ENCODE measurements around the gene PPP1CA.
"Not testable (repeated sequence)": the region's sequence is repeated elsewhere in the genome, so short reads cannot be mapped to it uniquely, and the experiment has no call there.

The PPP1CA gene

DNA sequence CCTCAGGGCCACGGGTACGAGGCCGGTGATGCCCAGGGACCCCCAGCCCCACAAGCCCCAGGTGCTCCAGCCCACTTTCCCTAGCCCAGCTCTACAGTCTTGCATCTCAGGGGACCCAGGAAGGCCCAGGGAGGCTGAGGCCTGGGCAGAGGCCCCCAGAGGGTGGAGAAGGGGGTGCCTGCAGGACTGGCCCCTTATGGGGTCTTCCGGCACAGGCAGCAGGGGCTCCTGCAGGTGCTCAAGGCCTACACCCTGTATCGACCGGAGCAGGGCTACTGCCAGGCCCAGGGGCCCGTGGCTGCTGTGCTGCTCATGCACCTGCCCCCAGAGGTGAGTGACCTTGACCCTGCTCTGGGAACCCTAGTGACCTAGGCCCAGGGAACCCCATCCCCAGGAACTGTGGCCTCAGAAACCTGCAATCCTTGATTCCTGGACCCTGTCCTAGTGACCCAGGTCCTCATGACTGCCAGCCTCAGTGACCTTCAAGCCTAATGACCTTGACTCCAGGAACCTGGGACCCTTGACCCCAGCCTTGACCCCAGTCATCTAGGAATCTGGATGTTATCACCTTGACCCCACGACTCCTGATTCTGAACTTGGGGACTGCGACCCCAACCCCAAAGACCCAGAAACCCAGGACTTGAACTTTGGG, 4.2 kb upstream of the PPP1CA start:
- Histone ChIP-seq H3K4me3 (ENCODE audit: severe bottlenecking) (no peak overlapping the region), H3K27me3 (ENCODE audit: insufficient read depth, poor library complexity, severe bottlenecking) (no peaks in the 10 kb centered on the region), H3K36me3 (ENCODE audit: low read depth) (no peaks in the 10 kb centered on the region), H3K27ac (ENCODE audit: poor library complexity, severe bottlenecking) (no peak overlapping the region), H3K9me3 (ENCODE audit: severe bottlenecking) (no peaks in the 10 kb centered on the region), H3K4me1 (ENCODE audit: insufficient read depth, poor library complexity, severe bottlenecking) (no peaks in the 10 kb centered on the region)
- no peak for ATAC-seq (ENCODE audit: low read depth)
- DNase-seq (ENCODE audit: low spot score): no peak
- TF ChIP-seq, protein P1, sequence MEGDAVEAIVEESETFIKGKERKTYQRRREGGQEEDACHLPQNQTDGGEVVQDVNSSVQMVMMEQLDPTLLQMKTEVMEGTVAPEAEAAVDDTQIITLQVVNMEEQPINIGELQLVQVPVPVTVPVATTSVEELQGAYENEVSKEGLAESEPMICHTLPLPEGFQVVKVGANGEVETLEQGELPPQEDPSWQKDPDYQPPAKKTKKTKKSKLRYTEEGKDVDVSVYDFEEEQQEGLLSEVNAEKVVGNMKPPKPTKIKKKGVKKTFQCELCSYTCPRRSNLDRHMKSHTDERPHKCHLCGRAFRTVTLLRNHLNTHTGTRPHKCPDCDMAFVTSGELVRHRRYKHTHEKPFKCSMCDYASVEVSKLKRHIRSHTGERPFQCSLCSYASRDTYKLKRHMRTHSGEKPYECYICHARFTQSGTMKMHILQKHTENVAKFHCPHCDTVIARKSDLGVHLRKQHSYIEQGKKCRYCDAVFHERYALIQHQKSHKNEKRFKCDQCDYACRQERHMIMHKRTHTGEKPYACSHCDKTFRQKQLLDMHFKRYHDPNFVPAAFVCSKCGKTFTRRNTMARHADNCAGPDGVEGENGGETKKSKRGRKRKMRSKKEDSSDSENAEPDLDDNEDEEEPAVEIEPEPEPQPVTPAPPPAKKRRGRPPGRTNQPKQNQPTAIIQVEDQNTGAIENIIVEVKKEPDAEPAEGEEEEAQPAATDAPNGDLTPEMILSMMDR (IDR thresholded peaks at IDR 0.05; ENCODE audit: poor library complexity, severe bottlenecking): no peak

DNA sequence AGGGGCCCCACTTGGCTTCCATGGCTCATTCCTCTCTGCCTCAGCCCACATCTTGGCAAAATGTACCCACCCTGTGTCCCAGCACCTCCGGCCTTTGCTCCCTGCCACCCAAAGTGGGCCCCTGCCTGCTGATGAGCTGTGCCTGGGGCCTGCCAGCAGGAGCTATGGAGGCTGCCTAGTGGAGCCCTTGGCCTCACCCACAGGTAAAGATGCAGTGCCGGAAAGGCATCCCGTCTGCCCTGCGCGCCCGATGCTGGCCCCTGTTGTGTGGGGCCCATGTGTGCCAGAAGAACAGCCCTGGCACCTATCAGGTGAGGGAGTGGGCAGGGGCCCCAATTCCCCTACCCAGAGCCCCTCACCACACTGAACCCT, 3.5 kb upstream of the PPP1CA start:
- no peak for DNase-seq (ENCODE audit: low spot score)
- H3K27ac ChIP-seq (ENCODE audit: poor library complexity, severe bottlenecking): no peak overlapping the region
- no peak for ATAC-seq (ENCODE audit: low read depth)
- no peaks in the 10 kb centered on the region for H3K9me3 ChIP-seq (ENCODE audit: severe bottlenecking)
- no peaks in the 10 kb centered on the region for H3K4me1 ChIP-seq (ENCODE audit: insufficient read depth, poor library complexity, severe bottlenecking)
- TF ChIP-seq, protein P1 (IDR thresholded peaks at IDR 0.05; ENCODE audit: poor library complexity, severe bottlenecking): no peak
- no peaks in the 10 kb centered on the region for H3K27me3 ChIP-seq (ENCODE audit: insufficient read depth, poor library complexity, severe bottlenecking)
- peaks cover 6% of the 10 kb centered on the region for H3K36me3 ChIP-seq (ENCODE audit: low read depth)
- no peak overlapping the region for H3K4me3 ChIP-seq (ENCODE audit: severe bottlenecking)

DNA sequence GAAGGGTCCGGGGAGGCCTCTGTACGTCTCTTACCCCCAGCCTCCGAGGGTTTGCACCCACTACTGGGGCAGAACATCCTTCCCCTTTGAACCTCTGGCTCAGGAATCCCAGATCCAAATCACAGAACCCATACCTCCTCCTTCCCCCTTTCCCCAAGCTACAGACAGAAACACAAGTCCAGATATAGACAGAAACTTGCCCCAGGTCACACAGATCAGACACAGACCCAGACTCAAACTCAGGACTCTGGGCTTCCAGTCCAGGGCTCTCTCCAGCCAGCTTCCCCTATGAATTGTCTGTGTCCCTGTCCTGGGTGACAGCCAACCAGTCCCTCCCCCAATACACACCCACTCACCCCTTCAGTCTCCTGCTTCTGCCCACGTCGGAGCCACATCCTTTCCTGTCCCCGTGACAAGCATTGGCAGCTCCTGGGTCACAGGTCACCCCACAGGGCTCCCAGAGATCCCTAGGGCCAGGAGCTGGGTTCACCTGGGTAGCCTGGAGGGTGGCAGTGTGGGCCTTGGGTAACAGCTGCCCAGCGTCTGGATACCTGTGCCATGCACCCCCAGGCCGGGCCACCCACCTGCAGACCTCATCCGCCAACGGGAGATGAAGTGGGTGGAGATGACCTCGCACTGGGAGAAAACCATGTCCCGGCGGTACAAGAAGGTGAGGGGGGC, 3.0 kb upstream of the PPP1CA start:
- Histone ChIP-seq H3K9me3 (ENCODE audit: severe bottlenecking) (no peaks in the 10 kb centered on the region), H3K27ac (ENCODE audit: poor library complexity, severe bottlenecking) (no peak overlapping the region), H3K4me1 (ENCODE audit: insufficient read depth, poor library complexity, severe bottlenecking) (no peaks in the 10 kb centered on the region), H3K4me3 (ENCODE audit: severe bottlenecking) (no peak overlapping the region), H3K36me3 (ENCODE audit: low read depth) (peaks cover 11% of the 10 kb centered on the region), H3K27me3 (ENCODE audit: insufficient read depth, poor library complexity, severe bottlenecking) (no peaks in the 10 kb centered on the region)
- no peak for DNase-seq (ENCODE audit: low spot score)
- ATAC-seq (ENCODE audit: low read depth): no peak
- TF ChIP-seq, protein P1 (IDR thresholded peaks at IDR 0.05; ENCODE audit: poor library complexity, severe bottlenecking): no peak

DNA sequence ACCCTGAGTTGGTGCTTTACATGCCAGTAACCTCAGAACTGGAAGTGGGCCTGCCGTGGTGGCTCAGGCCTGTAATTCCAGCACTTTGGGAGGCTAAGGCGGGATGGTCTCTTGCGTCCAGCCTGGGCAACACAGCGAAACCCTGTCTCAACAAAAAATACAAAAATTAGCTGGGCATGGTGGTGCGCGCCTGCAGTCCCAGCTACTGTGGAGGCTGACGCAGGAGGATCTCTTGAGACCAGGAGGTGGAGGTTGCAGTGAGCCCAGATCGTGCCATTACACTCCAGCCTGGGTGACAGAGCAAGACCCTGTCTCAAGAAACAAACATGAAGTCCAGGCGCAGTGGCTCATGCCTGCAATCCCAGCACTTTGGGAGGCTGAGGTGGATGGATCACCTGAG, 1.4 kb upstream of the PPP1CA start:
- H3K4me3 ChIP-seq (ENCODE audit: severe bottlenecking); H3K9me3 ChIP-seq (ENCODE audit: severe bottlenecking); H3K27ac ChIP-seq (ENCODE audit: poor library complexity, severe bottlenecking); DNase-seq (ENCODE audit: low spot score); H3K27me3 ChIP-seq (ENCODE audit: insufficient read depth, poor library complexity, severe bottlenecking); H3K4me1 ChIP-seq (ENCODE audit: insufficient read depth, poor library complexity, severe bottlenecking); ATAC-seq (ENCODE audit: low read depth): not testable (repeated sequence)
- H3K36me3 ChIP-seq (ENCODE audit: low read depth): peaks cover 25% of the 10 kb centered on the region

DNA sequence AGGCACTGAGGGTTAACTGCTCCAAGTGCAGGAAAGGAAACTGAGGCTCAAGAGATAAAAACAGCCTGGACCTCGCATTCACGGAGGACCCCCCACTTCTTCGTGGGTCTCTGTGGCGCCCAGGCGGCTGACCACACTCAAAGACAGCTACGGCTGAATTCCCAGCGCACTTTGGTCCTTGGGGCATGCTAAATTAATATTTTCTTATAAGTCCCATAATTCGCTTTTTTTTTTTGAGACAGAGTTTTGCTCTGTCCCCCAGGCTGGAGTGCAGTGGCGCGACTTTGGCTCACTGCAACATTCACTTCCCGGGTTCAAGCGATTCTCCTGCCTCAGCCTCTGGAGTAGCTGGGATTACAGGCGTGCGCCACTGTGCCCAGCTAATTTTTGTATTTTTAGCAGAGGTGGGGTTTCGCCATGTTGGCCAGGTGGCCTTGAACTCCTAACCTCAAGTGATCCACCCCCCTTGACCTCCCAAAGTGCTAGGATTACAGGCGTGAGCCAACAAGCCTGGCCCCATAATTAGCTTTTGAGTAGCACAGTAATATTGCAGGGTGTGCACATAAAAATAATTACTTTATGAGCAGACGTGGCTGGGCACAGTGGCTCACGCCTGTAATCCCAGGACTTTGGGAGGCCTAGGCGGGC, 658 bp upstream of the PPP1CA start:
- Histone ChIP-seq H3K36me3 (ENCODE audit: low read depth) (peaks cover 33% of the 10 kb centered on the region), H3K27ac (ENCODE audit: poor library complexity, severe bottlenecking) (peak overlapping the region; percentile 80)
- H3K4me1 ChIP-seq (ENCODE audit: insufficient read depth, poor library complexity, severe bottlenecking); H3K27me3 ChIP-seq (ENCODE audit: insufficient read depth, poor library complexity, severe bottlenecking); DNase-seq (ENCODE audit: low spot score); H3K9me3 ChIP-seq (ENCODE audit: severe bottlenecking); H3K4me3 ChIP-seq (ENCODE audit: severe bottlenecking); ATAC-seq (ENCODE audit: low read depth): not testable (repeated sequence)

Data from RWPE2 (cell line).